22Rv1 (cell line): Measurements from ENCODE around the gene PUDP.

ENCODE experiments used
- ZFX ChIP-seq: fragments of 450-650 bp; IDR thresholded peaks from 2 replicates; pipeline ENCODE4 v1.6.1; 2017; ENCODE audit warnings: antibody characterized with exemption, borderline replicate concordance
- TF ChIP-seq, protein P1 (sequence below): fragments of 450-650 bp; IDR thresholded peaks from 2 replicates; pipeline ENCODE4 v1.5.1; 2017; ENCODE audit warnings: mild to moderate bottlenecking

DNA sequence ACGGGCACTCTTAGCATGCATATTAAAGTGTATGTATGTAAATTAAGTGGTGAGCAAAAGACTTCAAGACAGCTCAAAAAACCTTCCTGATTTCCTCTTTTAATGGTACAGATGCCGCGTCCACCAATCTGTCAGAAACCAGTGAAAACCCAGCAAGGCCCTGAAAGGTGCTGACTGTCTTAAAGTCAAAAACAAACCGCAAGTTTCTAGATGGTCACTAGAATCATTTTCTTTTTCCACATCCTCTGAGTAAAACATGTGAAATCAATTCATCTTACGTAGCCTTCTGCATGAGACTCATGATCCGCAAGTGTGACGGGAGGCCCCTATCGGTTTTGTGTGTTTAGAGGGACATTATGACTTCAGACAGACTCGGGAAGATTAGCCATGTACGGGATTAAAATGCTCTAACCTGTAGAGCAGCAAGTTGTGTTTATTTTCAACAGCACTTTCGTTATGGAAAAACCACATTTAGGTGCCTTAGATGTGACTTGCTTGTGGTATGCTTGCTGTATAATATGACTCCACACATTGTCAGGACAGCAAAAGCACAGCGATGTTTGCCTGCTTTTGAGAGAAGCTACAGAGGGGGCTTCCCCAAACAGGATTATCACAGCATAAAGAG lies 88.6 kb downstream of the PUDP start:
- TF ChIP-seq ZFX, result no peak
- TF ChIP-seq, protein P1, sequence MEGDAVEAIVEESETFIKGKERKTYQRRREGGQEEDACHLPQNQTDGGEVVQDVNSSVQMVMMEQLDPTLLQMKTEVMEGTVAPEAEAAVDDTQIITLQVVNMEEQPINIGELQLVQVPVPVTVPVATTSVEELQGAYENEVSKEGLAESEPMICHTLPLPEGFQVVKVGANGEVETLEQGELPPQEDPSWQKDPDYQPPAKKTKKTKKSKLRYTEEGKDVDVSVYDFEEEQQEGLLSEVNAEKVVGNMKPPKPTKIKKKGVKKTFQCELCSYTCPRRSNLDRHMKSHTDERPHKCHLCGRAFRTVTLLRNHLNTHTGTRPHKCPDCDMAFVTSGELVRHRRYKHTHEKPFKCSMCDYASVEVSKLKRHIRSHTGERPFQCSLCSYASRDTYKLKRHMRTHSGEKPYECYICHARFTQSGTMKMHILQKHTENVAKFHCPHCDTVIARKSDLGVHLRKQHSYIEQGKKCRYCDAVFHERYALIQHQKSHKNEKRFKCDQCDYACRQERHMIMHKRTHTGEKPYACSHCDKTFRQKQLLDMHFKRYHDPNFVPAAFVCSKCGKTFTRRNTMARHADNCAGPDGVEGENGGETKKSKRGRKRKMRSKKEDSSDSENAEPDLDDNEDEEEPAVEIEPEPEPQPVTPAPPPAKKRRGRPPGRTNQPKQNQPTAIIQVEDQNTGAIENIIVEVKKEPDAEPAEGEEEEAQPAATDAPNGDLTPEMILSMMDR, result no peak
